DOHH2 (cell line): ENCODE measurements around the gene HELZ.

Experiments used
- CTCF ChIP-seq: fragments of 200-600 bp; sonication (generic); IDR thresholded peaks from one replicate; pipeline ENCODE4 v1.5.1; 2014; ENCODE audit warnings: antibody characterized with exemption, mild to moderate bottlenecking, low read depth, low read length; ENCODE audit not compliant: poor library complexity, severe bottlenecking
- EZH2phosphoT487 ChIP-seq: fragments of 200-600 bp; sonication (generic); IDR thresholded peaks from 2 replicates; pipeline ENCODE4 v1.6.1; 2017; ENCODE audit warnings: borderline replicate concordance, mild to moderate bottlenecking, antibody characterized with exemption, low read length, moderate library complexity, mixed read lengths

GRCh38 chr17:67124450-67125148 is 120.4 kb downstream of the HELZ start:
- TF ChIP-seq CTCF, result no peak
- no peak for TF ChIP-seq EZH2phosphoT487
